H1 (cell line): ENCODE measurements around the gene TTF1.

Experiments used
- CTCF ChIP-seq, 3 experiments: IDR thresholded peaks; 1 replicate in 2 of 3; 2 replicates in 1 of 3; pipeline versions ENCODE4 v1.5.1 to v1.6.1; 2011; ENCODE audit warnings: low read length in 3 of 3, mild to moderate bottlenecking in 3 of 3, inconsistent platforms in 2 of 3, low read depth in 1 of 3, moderate library complexity in 1 of 3; ENCODE audit not compliant: insufficient read depth in 1 of 3; ENCODE audit errors: control extremely low read depth in 1 of 3
- MAFK ChIP-seq: IDR thresholded peaks from 2 replicates; pipeline ENCODE4 v1.6.1; 2012; ENCODE audit warnings: low read depth, mild to moderate bottlenecking, improper control_type of control experiment, low read length
- POLR2A ChIP-seq, 2 experiments: IDR thresholded peaks; 1 replicate in 1 of 2; 2 replicates in 1 of 2; pipeline ENCODE4 v1.6.1; 2011; ENCODE audit warnings: low read depth in 2 of 2, low read length in 2 of 2, mild to moderate bottlenecking in 2 of 2; ENCODE audit errors: control extremely low read depth in 1 of 2
- RFX5 ChIP-seq: IDR thresholded peaks from 2 replicates; pipeline ENCODE4 v1.6.1; 2011; ENCODE audit warnings: low read depth, low read length, improper control_type of control experiment, borderline replicate concordance
- SIN3A ChIP-seq, 2 experiments: IDR thresholded peaks in 1 of 2; conservative IDR thresholded peaks in 1 of 2; 2 replicates each; pipeline ENCODE4 v1.6.1; 2011 to 2012; ENCODE audit warnings: low read length in 2 of 2, improper control_type of control experiment in 1 of 2, low read depth in 1 of 2, mild to moderate bottlenecking in 1 of 2
- SIX5 ChIP-seq: IDR thresholded peaks from 2 replicates; pipeline ENCODE4 v1.6.1; 2011; ENCODE audit warnings: mild to moderate bottlenecking, low read depth, low read length

GRCh38 chr9:132327537-132327936, 79.1 kb downstream of the TTF1 start:
- no peak for TF ChIP-seq MAFK
- TF ChIP-seq RFX5: no peak
- no peak for TF ChIP-seq CTCF (IDR thresholded peaks at IDR 0.05; ENCODE audit: control extremely low read depth in 1 of 3, insufficient read depth in 1 of 3, low read depth in 1 of 3, low read length in 3 of 3)
- TF ChIP-seq SIN3A (conservative IDR thresholded peaks at IDR 0.05 in 1 of 2, IDR thresholded peaks at IDR 0.05 in 1 of 2; ENCODE audit: low read depth in 1 of 2, low read length in 2 of 2): no peak
- no peak for TF ChIP-seq POLR2A (IDR thresholded peaks at IDR 0.05; ENCODE audit: control extremely low read depth in 1 of 2, low read depth in 2 of 2, low read length in 2 of 2)
- TF ChIP-seq SIX5: no peak
